HT1080 (cell line): ENCODE measurements around the gene C6orf118. TPM values are rescaled to one million over a fixed set of nuclear protein-coding genes. Genes with fewer than 3 reads are reported as not detected.
A peak's percentile ranks its signal among the peaks of the same experiment; 100 is the strongest.

Experiments
- DNase-seq: peaks from one replicate; pipeline ENCODE4 v3.0.0-alpha.2; 2015; ENCODE audit warnings: low read depth
- total RNA-seq: library from RNA; depleted of rRNA; stranded (reverse); fragments of >200 nt; shearing (Covaris generic); gene quantifications from 2 replicates; pipeline ENCODE4 v1.2.3, GENCODE V29; 2014

C6orf118 gene
- total RNA-seq, 1 experiment from 2014 or later: not detected

DNA sequence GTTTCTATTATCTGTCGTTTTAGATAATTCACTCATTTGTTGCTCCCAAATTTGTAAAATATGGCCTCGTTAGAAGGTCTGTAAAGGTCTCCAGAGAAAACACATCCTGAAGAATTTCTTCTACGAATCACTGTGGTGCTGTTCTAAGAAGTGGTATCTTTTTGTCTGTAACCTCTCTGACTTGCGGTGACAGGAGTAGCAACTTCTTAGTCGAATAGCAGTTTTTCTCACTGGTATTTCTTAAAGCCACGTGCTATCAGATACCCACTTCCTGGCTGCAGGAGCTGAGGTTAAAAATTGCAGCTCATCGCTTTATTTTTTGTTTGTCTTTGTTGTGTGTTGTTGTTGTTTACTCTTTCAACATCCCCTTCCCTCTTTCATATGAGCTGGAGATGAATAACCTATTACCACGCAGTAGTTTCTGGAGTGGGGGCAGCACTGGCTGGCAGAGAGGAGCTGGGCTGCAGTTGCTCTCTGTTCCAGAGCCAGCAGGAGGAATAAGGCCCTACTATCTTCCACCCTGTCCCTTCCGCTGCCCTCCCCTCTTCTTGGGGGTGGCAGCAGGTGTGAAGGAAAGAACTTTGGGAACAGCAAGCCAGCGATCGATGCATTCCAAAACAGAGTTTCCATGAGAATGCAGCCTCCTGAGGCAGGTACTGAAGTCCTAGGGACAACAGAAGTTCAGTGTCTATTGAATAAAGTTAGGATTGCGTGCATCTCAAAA is 64.7 kb downstream of the C6orf118 start:
- DNase-seq: no peak

DNA sequence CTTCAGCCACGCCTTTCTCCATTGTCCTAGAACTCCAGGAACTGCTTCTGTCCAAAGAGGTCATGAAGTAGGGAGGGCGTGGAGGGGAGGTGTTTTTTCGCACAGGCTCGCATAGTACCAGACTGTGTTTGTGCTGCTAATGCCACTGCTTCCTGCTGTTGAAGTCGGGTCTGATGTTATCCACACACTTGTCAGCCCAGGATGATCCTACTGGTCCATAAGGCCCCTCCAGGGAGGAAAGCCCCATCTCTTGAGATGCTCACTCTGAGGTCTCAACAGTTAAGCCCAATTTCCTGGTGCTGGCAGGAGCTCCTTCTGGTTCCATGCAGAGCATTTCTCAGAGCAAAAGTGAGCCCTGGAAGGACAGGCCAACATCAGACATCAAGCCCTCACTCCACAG is 65.6 kb downstream of the C6orf118 start:
- no peak for DNase-seq

DNA sequence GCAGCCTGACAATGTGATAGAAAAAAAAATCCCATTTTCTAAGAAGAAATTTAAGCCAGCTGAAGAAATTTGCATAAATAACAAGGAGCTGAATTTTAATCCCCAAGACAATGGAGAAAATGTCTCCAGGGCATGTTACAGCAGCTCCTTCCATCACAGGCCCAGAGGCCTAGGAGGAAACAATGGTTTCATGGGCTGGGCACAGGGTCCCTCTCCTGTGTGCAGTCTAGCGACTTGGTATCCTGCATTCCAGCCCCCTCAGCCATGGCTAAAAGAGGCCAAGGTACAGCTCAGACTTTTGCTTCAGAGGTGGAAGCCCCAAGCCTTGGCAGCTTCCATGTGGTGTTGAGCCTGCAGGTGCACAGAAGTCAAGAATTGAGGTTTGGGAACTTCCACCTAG is 73.1 kb downstream of the C6orf118 start:
- DNase-seq: no peak

DNA sequence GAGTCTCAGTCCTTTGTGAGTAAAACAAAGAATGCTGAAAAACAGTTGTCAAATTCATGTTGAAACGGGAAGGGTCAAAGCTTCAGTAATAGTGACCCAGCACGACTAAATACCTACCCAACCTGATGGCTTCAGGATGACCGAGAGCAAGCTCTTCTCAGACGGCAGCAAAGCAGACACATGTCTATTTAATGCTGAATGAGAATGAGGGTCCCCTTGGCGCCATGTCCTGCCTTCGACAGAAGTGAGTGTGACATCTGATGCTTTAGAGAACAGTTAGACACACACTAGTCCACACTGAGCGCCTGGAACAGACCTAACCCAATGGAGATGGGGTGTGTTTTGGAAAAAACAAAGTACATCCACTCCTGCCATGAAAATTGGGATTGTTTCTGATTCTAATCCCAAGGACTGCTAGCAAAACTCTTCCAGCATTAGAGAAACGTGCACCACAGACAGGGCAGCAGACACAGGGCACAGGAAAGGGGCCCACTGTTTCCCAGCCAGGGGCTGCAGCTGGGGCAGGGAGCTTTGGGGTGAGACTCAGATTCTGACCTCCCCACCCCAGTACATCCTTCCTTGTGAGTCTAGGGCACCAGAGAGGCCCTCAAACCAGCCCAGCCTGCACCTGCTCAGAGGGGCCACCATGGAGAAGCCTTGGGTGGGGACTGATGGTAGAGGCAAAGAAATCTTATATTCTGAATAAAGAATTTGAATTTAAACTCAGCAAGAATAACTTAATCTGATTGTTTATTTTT is 76.5 kb downstream of the C6orf118 start:
- DNase-seq: no peak

DNA sequence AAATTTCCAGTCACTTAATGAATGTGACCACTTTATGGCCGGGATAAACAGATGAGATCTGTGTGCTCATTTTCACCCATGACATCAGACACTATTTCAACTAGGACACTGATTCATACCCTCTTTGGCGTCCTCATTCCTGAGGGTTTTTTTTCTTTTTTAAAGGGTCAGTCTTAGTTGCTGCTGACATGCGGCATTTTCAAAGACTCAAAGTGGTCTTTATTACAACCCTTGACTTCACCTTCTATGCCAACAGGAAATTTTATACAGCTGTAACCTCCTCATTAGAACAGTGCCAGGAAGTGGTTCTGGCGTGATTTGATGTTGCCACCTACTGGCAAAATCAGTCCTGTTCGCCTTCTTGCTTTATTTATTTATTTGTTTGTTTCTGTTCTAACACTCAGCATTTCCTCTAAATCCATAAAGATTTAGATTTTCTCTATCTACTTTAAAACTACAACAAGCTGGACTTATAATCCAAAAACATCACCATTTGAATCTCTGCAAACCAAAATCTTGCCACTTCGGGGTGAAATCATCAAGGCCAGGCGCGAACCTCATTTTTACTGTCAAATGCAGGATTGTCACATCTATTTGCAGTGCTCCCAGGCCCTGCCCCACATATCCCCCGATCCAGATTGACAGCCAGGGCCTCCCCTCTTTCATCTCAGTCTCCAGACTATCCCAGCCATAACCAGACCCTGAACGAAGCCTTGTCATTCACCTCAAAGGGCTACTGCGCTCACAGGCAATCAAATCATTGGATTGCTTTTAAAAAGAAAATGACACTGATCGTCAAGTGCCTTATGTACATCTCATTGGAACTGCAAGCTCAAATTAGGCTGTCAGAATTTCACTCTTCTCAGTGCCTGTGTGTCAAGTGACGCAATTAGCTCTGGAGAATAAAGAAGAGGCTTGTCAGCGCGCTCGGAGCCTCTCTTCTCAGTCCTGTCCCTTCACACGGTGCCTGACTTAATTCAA is 77.5 kb downstream of the C6orf118 start:
- peak; percentile 55 for DNase-seq

DNA sequence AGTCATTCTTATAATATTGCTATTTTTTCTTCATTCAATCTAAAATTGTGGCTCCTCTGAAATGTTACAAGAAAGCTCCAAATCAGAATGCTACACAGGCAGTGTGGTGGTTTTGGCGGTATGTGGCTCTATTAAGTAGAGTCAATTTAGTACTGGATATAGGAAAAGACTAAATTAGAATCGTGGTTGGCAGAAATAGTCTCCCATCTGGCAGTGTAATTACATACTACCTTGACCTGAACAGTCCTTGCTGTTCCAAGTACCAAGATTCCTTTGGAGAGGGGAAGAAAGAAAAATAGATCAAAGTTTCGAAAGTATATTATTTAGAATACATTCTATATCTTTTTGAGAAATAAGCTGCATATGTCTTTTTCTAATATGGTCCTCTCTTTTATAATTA is 78.2 kb downstream of the C6orf118 start:
- DNase-seq: no peak
